Parathyroid adenoma (tissue), 2 donors: ENCODE data around the gene EIF3I.

ENCODE experiments used
- H2AFZ ChIP-seq: fragments of 300-600 bp; sonication (generic); one replicate; pipeline ENCODE4 v1.7.0; 2017; ENCODE audit warnings: antibody characterized with exemption, mild to moderate bottlenecking
- H3K27ac ChIP-seq: fragments of 300-600 bp; sonication (generic); one replicate; pipeline ENCODE4 v1.7.0; 2017
- H3K27me3 ChIP-seq: fragments of 300-600 bp; sonication (generic); one replicate; pipeline ENCODE4 v1.7.0; 2017; ENCODE audit warnings: low read length; ENCODE audit not compliant: control insufficient read depth, insufficient read depth
- H3K36me3 ChIP-seq: fragments of 300-600 bp; sonication (generic); one replicate; pipeline ENCODE4 v1.7.0; 2017; ENCODE audit warnings: low read length; ENCODE audit not compliant: control insufficient read depth, insufficient read depth
- H3K4me1 ChIP-seq: fragments of 300-600 bp; sonication (generic); one replicate; pipeline ENCODE4 v1.7.0; 2017; ENCODE audit warnings: control low read depth
- H3K4me2 ChIP-seq: fragments of 300-600 bp; sonication (generic); one replicate; pipeline ENCODE4 v1.7.0; 2017; ENCODE audit warnings: low read length
- H3K4me3 ChIP-seq: fragments of 300-600 bp; sonication (generic); one replicate; pipeline ENCODE4 v1.7.0; 2017; ENCODE audit warnings: low read depth, low read length
- H3K79me2 ChIP-seq: fragments of 300-600 bp; sonication (generic); one replicate; pipeline ENCODE4 v1.7.0; 2017; ENCODE audit warnings: control low read depth
- H3K9ac ChIP-seq: fragments of 300-600 bp; sonication (generic); one replicate; pipeline ENCODE4 v1.7.0; 2017; ENCODE audit warnings: mild to moderate bottlenecking
- H3K9me3 ChIP-seq: fragments of 300-600 bp; sonication (generic); one replicate; pipeline ENCODE4 v1.7.0; 2017; ENCODE audit warnings: low read length; ENCODE audit not compliant: control insufficient read depth
- TF ChIP-seq, protein P1 (sequence below): fragments of 300-600 bp; sonication (generic); IDR thresholded peaks from one replicate; pipeline ENCODE4 v1.7.0; 2017; ENCODE audit warnings: antibody characterized with exemption, mild to moderate bottlenecking
- donor health status: primary hyperparathyroidism.

Gene EIF3I

DNA sequence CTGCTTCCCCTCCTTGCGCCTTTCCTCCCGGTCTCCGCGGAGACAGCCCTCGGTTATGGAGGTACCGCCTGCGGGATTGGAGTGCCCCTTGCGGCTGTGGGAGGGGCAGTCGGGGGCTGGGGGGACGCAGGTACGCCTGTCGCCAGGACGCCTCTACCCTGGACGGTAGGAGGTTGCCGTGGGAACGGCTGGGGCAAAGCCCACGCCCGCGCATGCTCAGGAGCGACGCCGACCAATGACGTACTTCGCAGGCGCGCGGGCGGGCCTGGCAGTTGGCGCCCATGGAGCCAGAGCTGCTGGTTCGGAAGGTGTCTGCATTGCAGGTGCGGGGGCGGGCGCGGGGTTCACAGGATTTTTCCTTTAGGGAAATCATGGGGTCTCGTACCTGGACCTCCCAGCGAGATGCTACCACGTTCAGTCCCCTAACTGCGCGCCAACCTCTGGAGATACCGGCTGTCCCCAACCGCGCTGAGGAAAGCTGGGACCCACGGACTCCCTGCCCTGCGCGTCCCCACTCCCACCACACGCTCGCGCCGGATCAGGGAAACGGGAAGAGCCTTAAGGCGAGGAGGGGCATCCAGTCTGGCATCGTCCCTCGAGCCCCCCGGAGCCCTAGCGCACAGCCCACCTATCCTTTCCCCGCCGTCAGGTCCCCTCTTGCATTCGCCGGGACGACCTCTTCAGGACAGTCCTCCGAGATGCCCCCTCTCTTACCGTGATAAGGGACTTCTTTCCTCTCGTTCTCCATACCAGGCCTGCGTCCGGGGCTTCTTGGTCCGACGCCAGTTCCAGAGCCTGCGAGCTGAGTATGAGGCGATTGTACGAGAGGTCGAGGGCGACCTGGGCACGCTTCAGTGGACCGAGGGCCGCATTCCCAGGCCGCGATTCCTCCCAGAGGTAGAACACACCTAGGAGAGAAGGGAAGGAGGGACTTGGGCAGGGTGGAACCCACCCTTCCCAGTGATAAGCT, 16.5 kb upstream of the EIF3I start, which contains the start of gene IQCC:
TSS of gene IQCC (plus strand) at position 271 of the 970 bp plus-strand sequence. CDS start at position 282, 11 bp downstream.
- peak within 1 kb of the TSS; percentile 69 for H3K4me3 ChIP-seq
- H3K9ac ChIP-seq: no peak within 1 kb of the TSS
- H3K36me3 ChIP-seq: no peaks in the 10 kb centered on the region
- H3K27ac ChIP-seq: peak within 1 kb of the TSS; percentile 39
- peak within 1 kb of the TSS; percentile 79 for H2AFZ ChIP-seq
- no peaks in the 10 kb centered on the region for H3K9me3 ChIP-seq
- H3K27me3 ChIP-seq: no peaks in the 10 kb centered on the region
- no peaks in the 10 kb centered on the region for H3K79me2 ChIP-seq
- peaks cover 4% of the 10 kb centered on the region for H3K4me1 ChIP-seq
- H3K4me2 ChIP-seq: peak within 1 kb of the TSS; percentile 93
- TF ChIP-seq, protein P1, sequence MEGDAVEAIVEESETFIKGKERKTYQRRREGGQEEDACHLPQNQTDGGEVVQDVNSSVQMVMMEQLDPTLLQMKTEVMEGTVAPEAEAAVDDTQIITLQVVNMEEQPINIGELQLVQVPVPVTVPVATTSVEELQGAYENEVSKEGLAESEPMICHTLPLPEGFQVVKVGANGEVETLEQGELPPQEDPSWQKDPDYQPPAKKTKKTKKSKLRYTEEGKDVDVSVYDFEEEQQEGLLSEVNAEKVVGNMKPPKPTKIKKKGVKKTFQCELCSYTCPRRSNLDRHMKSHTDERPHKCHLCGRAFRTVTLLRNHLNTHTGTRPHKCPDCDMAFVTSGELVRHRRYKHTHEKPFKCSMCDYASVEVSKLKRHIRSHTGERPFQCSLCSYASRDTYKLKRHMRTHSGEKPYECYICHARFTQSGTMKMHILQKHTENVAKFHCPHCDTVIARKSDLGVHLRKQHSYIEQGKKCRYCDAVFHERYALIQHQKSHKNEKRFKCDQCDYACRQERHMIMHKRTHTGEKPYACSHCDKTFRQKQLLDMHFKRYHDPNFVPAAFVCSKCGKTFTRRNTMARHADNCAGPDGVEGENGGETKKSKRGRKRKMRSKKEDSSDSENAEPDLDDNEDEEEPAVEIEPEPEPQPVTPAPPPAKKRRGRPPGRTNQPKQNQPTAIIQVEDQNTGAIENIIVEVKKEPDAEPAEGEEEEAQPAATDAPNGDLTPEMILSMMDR: peak; percentile 23

DNA sequence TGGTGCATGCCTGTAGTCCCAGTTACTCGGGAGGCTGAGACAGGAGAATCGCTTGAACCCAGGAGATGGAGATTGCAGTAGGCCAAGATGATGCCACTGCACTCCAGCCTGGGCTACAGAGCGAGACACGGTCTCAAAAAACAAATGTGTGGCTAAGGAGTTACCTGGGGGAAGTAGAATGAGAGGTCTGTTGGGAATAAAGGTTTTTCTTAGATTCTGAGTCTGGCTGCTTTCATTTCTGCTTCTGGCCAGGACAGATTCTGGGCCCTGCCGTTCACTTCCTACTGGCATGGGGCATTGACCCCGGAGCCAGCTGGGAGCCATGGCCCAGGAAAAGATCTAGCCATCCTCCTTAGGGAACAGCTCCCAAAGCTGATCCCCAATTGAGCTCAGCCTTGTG, 13.7 kb upstream of the EIF3I start:
- Histone ChIP-seq H2AFZ (no peak overlapping the region), H3K4me1 (peaks cover 2% of the 10 kb centered on the region), H3K4me2 (no peak overlapping the region), H3K27ac (no peak overlapping the region), H3K27me3 (no peaks in the 10 kb centered on the region), H3K9ac (no peak overlapping the region), H3K79me2 (no peaks in the 10 kb centered on the region), H3K9me3 (no peaks in the 10 kb centered on the region), H3K4me3 (no peak overlapping the region), H3K36me3 (no peaks in the 10 kb centered on the region)
- TF ChIP-seq, protein P1: no peak

DNA sequence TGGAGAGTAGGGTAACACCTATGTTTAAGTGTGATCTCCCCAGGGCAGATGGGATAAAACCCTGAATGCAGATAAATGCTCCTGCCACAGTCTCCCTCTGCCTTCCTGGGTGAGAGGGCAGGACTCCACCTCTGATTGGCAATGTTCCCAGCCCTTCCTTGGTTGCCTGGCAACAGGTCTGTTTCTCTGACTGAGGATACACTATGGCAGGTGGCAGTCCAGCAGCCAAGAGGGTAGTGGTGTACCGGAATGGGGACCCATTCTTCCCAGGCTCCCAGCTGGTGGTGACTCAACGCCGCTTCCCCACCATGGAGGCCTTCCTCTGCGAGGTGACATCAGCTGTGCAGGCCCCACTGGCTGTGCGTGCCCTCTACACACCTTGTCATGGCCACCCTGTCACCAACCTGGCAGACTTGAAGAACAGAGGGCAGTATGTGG, 13.3 kb upstream of the EIF3I start, which contains the start of gene DCDC2B:
TSS of gene DCDC2B (plus strand) at position 199 of the 438 bp plus-strand sequence. CDS start at position 204, 5 bp downstream.
- Histone ChIP-seq H3K36me3 (no peaks in the 10 kb centered on the region), H3K4me2 (no peak within 1 kb of the TSS), H3K4me3 (no peak within 1 kb of the TSS), H3K9ac (no peak within 1 kb of the TSS), H3K27me3 (no peaks in the 10 kb centered on the region), H3K79me2 (no peaks in the 10 kb centered on the region), H3K27ac (no peak within 1 kb of the TSS), H2AFZ (no peak within 1 kb of the TSS), H3K9me3 (no peaks in the 10 kb centered on the region), H3K4me1 (peaks cover 2% of the 10 kb centered on the region)
- TF ChIP-seq, protein P1: no peak

DNA sequence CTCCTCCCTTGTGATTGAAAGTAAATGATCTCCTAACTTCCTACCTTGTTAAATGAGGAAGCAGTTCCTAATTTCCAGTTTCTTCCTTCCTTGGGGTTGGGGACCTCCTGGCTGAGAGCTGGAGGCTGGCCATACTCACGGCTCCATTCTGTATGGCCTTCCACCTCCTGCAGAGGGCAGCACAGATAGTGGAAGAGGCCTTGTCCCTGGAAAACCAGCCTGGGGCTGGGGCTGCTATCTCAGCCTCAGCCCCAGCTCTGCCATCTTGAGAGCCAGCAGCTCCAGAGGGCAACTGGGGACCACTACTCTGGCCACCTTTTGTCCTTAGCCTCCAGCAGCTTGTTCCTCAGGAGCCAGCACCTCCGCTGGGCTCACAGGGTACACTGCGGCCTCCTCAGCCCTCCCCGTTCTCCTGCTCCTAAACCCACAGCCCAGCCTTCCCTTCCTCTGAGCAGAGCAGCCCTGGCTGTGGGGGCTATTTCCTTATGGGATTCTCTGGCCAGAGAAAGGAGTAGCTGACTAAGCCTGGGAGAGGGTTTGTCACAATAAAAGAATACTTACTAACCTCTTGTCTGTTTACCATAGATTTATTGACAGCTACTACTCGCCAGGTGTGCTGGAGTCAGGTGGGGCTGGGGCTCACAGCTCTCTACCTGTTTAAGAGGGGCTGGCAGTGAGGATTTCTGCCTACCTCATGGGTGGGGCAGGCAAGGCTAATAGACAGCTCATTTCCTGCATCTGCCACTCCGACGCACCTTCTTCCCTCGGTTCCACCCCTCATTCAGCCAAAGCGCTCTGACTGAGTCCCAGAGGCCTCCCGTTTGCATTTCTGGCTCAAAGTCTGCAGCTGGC, 6.4 kb upstream of the EIF3I start:
- Histone ChIP-seq H3K4me2 (no peak overlapping the region), H3K4me3 (no peak overlapping the region), H3K4me1 (peaks cover 6% of the 10 kb centered on the region), H3K9me3 (no peaks in the 10 kb centered on the region), H3K27ac (no peak overlapping the region), H3K36me3 (no peaks in the 10 kb centered on the region), H3K79me2 (no peaks in the 10 kb centered on the region), H3K27me3 (no peaks in the 10 kb centered on the region), H3K9ac (no peak overlapping the region), H2AFZ (no peak overlapping the region)
- TF ChIP-seq, protein P1: peak; percentile 46
